Neural progenitor cell (in vitro differentiated cells): ENCODE results near the gene CFAP161. TPM values are rescaled to one million over a fixed set of nuclear protein-coding genes. Genes with fewer than 3 reads are reported as not detected.

ENCODE experiments used
- DNase-seq: peaks from one replicate; pipeline ENCODE4 v3.0.0-alpha.2; 2016; ENCODE audit warnings: low spot score
- H2AFZ ChIP-seq: fragments of 200-600 bp; sonication (generic); replicated peaks from 2 replicates; pipeline ENCODE4 v1.6.1; 2016; ENCODE audit warnings: antibody characterized with exemption
- H3F3A ChIP-seq: fragments of 200-600 bp; sonication (generic); 2 replicates; pipeline ENCODE4 v1.6.1; 2016; ENCODE audit warnings: antibody characterized with exemption, low read depth
- H3K27ac ChIP-seq: fragments of 200-600 bp; sonication (generic); 2 replicates; pipeline ENCODE4 v1.5.1; 2016; ENCODE audit warnings: mild to moderate bottlenecking
- H3K27me3 ChIP-seq: fragments of 200-600 bp; sonication (generic); 2 replicates; pipeline ENCODE4 v1.6.1; 2016; ENCODE audit warnings: mild to moderate bottlenecking, moderate library complexity
- H3K36me3 ChIP-seq: fragments of 200-600 bp; sonication (generic); 2 replicates; pipeline ENCODE4 v1.5.1; 2016
- H3K4me1 ChIP-seq: fragments of 200-600 bp; sonication (generic); 2 replicates; pipeline ENCODE4 v1.6.1; 2016; ENCODE audit warnings: mixed run types
- H3K4me2 ChIP-seq: fragments of 200-600 bp; sonication (generic); 2 replicates; pipeline ENCODE4 v1.6.1; 2016
- H3K4me3 ChIP-seq: fragments of 200-600 bp; sonication (generic); 2 replicates; pipeline ENCODE4 v1.5.1; 2016
- H3K79me2 ChIP-seq: fragments of 200-600 bp; sonication (generic); 2 replicates; pipeline ENCODE4 v1.6.1; 2016; ENCODE audit warnings: low read depth
- H3K9ac ChIP-seq: fragments of 200-600 bp; sonication (generic); 2 replicates; pipeline ENCODE4 v1.6.1; 2016
- H3K9me3 ChIP-seq: fragments of 200-600 bp; sonication (generic); 2 replicates; pipeline ENCODE4 v1.5.1; 2016; ENCODE audit warnings: low read depth
- H4K20me1 ChIP-seq: fragments of 200-600 bp; sonication (generic); 2 replicates; pipeline ENCODE4 v1.6.1; 2016; ENCODE audit warnings: low read depth
- H3K27ac Mint-ChIP-seq: 3 replicates; pipeline ENCODE4 v1.8.0; 2021; ENCODE audit warnings: mixed read lengths
- H3K27me3 Mint-ChIP-seq: 2 replicates; pipeline ENCODE4 v1.8.0; 2022; ENCODE audit warnings: low read depth, mild to moderate bottlenecking, inconsistent platforms, moderate library complexity, mixed read lengths; ENCODE audit not compliant: insufficient read depth
- H3K36me3 Mint-ChIP-seq: 3 replicates; pipeline ENCODE4 v1.8.0; 2021; ENCODE audit warnings: mixed read lengths
- H3K4me1 Mint-ChIP-seq: 3 replicates; pipeline ENCODE4 v1.8.0; 2021; ENCODE audit warnings: mixed read lengths
- H3K4me3 Mint-ChIP-seq: 3 replicates; pipeline ENCODE4 v1.8.0; 2021; ENCODE audit warnings: mild to moderate bottlenecking, moderate library complexity, mixed read lengths
- H3K9me3 Mint-ChIP-seq: 3 replicates; pipeline ENCODE4 v1.8.0; 2020; ENCODE audit warnings: mixed read lengths
- EZH2 ChIP-seq: fragments of 200-600 bp; sonication (generic); IDR thresholded peaks from 2 replicates; pipeline ENCODE4 v1.6.1; 2017; ENCODE audit warnings: antibody characterized with exemption, mild to moderate bottlenecking, moderate library complexity
- EZH2phosphoT487 ChIP-seq: fragments of 200-600 bp; sonication (generic); IDR thresholded peaks from 2 replicates; pipeline ENCODE4 v1.6.1; 2017; ENCODE audit warnings: antibody characterized with exemption
- total RNA-seq: library from RNA; depleted of rRNA; stranded (reverse); fragments of >200 nt; gene quantifications from 2 replicates; pipeline ENCODE4 v1.2.3, GENCODE V29; 2015; ENCODE audit warnings: low replicate concordance
- TF ChIP-seq, protein P1 (sequence below): fragments of 200-600 bp; sonication (generic); IDR thresholded peaks from 2 replicates; pipeline ENCODE4 v1.5.1; 2017; ENCODE audit warnings: antibody characterized with exemption, mild to moderate bottlenecking

Gene CFAP161
- total RNA-seq, 1 donor from 2014 or later, result 1.9 TPM

DNA sequence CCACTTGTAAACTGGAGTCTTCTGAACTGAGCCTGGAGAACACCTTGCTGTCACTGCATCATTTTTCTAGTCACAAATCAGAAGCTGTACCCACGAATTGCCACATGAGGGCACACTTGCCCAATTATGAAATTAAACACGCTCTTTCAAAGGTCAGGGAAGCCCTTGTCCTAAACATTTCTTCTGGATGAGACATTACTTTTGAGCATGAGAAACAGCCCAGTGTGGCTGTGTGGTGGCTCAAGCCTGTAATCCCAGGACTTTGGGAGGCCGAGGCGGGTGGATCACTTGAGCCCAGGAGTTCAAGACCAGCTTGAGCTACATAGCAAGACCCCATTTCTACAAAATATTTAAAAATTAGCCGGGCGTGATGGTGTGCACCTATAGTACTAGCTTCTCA lies 27.5 kb upstream of the CFAP161 start:
- Histone ChIP-seq H3K27ac (no peak overlapping the region), H3K4me1 (no peaks in the 10 kb centered on the region), H3K79me2 (no peaks in the 10 kb centered on the region), H3K27me3 (peaks cover 2% of the 10 kb centered on the region), H3K4me3 (no peak overlapping the region), H4K20me1 (no peaks in the 10 kb centered on the region), H2AFZ (no peak overlapping the region), H3K36me3 (no peaks in the 10 kb centered on the region), H3K9me3 (no peaks in the 10 kb centered on the region), H3K4me2 (no peak overlapping the region), H3F3A (no peaks in the 10 kb centered on the region), H3K9ac (no peak overlapping the region)
- no peak overlapping the region for H3K4me3 Mint-ChIP-seq
- H3K27ac Mint-ChIP-seq, result no peak overlapping the region
- peaks cover 5% of the 10 kb centered on the region for H3K27me3 Mint-ChIP-seq
- DNase-seq, result peak; percentile 58
- TF ChIP-seq EZH2phosphoT487, result no peak
- TF ChIP-seq, protein P1, sequence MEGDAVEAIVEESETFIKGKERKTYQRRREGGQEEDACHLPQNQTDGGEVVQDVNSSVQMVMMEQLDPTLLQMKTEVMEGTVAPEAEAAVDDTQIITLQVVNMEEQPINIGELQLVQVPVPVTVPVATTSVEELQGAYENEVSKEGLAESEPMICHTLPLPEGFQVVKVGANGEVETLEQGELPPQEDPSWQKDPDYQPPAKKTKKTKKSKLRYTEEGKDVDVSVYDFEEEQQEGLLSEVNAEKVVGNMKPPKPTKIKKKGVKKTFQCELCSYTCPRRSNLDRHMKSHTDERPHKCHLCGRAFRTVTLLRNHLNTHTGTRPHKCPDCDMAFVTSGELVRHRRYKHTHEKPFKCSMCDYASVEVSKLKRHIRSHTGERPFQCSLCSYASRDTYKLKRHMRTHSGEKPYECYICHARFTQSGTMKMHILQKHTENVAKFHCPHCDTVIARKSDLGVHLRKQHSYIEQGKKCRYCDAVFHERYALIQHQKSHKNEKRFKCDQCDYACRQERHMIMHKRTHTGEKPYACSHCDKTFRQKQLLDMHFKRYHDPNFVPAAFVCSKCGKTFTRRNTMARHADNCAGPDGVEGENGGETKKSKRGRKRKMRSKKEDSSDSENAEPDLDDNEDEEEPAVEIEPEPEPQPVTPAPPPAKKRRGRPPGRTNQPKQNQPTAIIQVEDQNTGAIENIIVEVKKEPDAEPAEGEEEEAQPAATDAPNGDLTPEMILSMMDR, result peak; percentile 81
- peaks cover 7% of the 10 kb centered on the region for H3K4me1 Mint-ChIP-seq
- H3K9me3 Mint-ChIP-seq, result no peaks in the 10 kb centered on the region
- no peaks in the 10 kb centered on the region for H3K36me3 Mint-ChIP-seq

DNA sequence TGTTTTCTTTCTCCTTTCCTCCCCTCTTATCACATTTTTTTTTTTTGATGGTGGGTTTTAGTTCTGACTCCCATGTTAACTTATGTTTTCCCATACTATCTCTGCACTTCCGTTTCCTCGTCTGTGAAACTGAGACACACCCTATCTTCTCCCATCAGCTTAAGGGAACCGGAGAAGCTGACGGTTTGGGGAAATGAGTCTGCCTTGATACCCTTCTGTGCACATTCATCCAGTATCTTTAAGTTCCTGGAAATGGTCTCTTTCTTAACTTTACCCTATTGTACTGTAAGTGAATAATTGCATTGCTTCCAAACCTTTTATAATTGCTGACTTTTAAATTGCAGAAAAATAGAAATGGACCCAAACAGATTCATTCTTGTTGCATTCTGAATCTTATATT lies 26.2 kb upstream of the CFAP161 start:
- H3F3A ChIP-seq, result no peaks in the 10 kb centered on the region
- Mint-ChIP-seq H3K9me3 (no peaks in the 10 kb centered on the region), H3K4me3 (no peak overlapping the region), H3K36me3 (no peaks in the 10 kb centered on the region), H3K4me1 (peaks cover 8% of the 10 kb centered on the region), H3K27me3 (peaks cover 5% of the 10 kb centered on the region), H3K27ac (no peak overlapping the region)
- no peaks in the 10 kb centered on the region for H3K9me3 ChIP-seq
- no peak for DNase-seq
- H3K4me3 ChIP-seq, result no peak overlapping the region
- no peaks in the 10 kb centered on the region for H3K4me1 ChIP-seq
- H2AFZ ChIP-seq, result no peak overlapping the region
- H3K27me3 ChIP-seq, result peaks cover 2% of the 10 kb centered on the region
- H3K27ac ChIP-seq, result no peak overlapping the region
- H3K79me2 ChIP-seq, result no peaks in the 10 kb centered on the region
- H3K36me3 ChIP-seq, result no peaks in the 10 kb centered on the region
- TF ChIP-seq EZH2phosphoT487 (no peak), EZH2 (no peak)
- TF ChIP-seq, protein P1, result no peak
- H4K20me1 ChIP-seq, result no peaks in the 10 kb centered on the region
- H3K9ac ChIP-seq, result no peak overlapping the region
- H3K4me2 ChIP-seq, result no peak overlapping the region

DNA sequence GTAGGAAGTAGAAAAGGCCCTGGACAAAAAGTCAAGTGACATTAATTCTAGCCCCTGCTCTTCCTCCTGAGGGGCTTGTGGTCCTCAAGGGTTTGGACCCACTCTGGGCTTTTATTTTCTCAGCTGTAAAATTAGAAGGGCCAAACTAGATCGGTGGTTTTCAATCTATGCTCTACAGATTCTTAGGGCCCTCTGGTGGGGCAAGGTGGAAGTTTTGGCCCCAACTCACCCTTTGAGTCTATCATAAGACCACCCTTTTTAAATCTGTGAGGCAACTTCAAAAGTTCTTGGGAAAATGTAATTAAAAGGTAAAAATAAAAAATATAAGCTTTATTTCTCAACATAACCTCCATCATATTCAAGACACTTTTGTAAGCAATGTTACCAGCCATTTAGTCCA lies 25.6 kb upstream of the CFAP161 start:
- Mint-ChIP-seq H3K4me1 (peaks cover 10% of the 10 kb centered on the region), H3K36me3 (no peaks in the 10 kb centered on the region)

More for the DNA sequence above, 25.6 kb upstream of the CFAP161 start:
- Histone ChIP-seq H3K4me2 (no peak overlapping the region), H3K9me3 (no peaks in the 10 kb centered on the region), H3K27ac (no peak overlapping the region), H3K27me3 (peaks cover 2% of the 10 kb centered on the region), H3F3A (no peaks in the 10 kb centered on the region), H3K79me2 (no peaks in the 10 kb centered on the region), H3K4me3 (no peak overlapping the region), H3K4me1 (no peaks in the 10 kb centered on the region), H3K36me3 (no peaks in the 10 kb centered on the region), H2AFZ (no peak overlapping the region), H3K9ac (no peak overlapping the region), H4K20me1 (no peaks in the 10 kb centered on the region)
- peak; percentile 41 for DNase-seq
- TF ChIP-seq, protein P1, result peak; percentile 65
- TF ChIP-seq EZH2phosphoT487, result no peak
- H3K4me3 Mint-ChIP-seq, result no peak overlapping the region
- peaks cover 5% of the 10 kb centered on the region for H3K27me3 Mint-ChIP-seq
- H3K27ac Mint-ChIP-seq, result no peak overlapping the region
- H3K9me3 Mint-ChIP-seq, result no peaks in the 10 kb centered on the region
